HCT116 (cell line): ENCODE results near the gene ARFGAP1. TPM values are rescaled to one million over a fixed set of nuclear protein-coding genes. Genes with fewer than 3 reads are reported as not detected.

Experiments used
- ATAC-seq: fragments of 200-7000 bp; cut with Tn5 transposase; 2 replicates; pipeline ENCODE4 v1.9.1; 2020; ENCODE audit warnings: mild to moderate bottlenecking, moderate library complexity
- BruUV-seq: library from RNA; stranded (reverse); fragments of 400-500 nt; replicated peaks from 2 replicates; lab custom pipeline; 2021; lab: Mats Ljungman, UMichigan
- CTCF ChIA-PET: fragments of 300-600 bp; sonication (Branson Sonifier 250); formaldehyde crosslinking; loops from one replicate; lab custom pipeline; 2021; ENCODE audit warnings: antibody characterized with exemption; lab: Charles Lee
- POLR2A ChIA-PET: fragments of 300-600, 350-600 bp; sonication (Branson Sonifier 250); formaldehyde crosslinking; loops from one replicate; lab custom pipeline; 2021; ENCODE audit warnings: antibody characterized with exemption; lab: Charles Lee
- RAD21 ChIA-PET, 2 experiments: fragments of 300-600 bp; sonication (Branson Sonifier 250); formaldehyde crosslinking; loops; one replicate each; lab custom pipeline; 2023; ENCODE audit warnings: low total read pairs in 2 of 2; ENCODE audit not compliant: uncharacterized antibody in 2 of 2, unreplicated experiment in 2 of 2, low non-redundant PET in 1 of 2; lab: Charles Lee
- DNase-seq: peaks from one replicate; pipeline ENCODE4 v3.0.0-alpha.2; 2010; ENCODE audit warnings: low read depth, low spot score
- H2AFZ ChIP-seq: fragments of 200-600 bp; shearing (Covaris generic), sonication (generic); 2 replicates; pipeline ENCODE4 v1.6.1; 2017; ENCODE audit warnings: low read depth, mixed run types, mixed read lengths, antibody characterized with exemption, low read length; ENCODE audit not compliant: poor library complexity, severe bottlenecking
- H3K27ac ChIP-seq: 2 replicates; pipeline ENCODE4 v1.5.1; 2012; ENCODE audit warnings: low read depth, low read length
- H3K27me3 ChIP-seq: fragments of 200-600 bp; sonication (generic); 2 replicates; pipeline ENCODE4 v1.6.1; 2016; ENCODE audit warnings: mixed run types, low read length, mixed read lengths; ENCODE audit not compliant: insufficient read depth
- H3K36me3 ChIP-seq, 2 experiments: fragments of 200-500 bp in 1 of 2; fragments of 200-600 bp in 1 of 2; sonication (Bioruptor generic) in 1 of 2; sonication (generic) in 1 of 2; 2 replicates each; pipeline versions ENCODE4 v1.5.1 to v1.6.1; 2014 to 2016; ENCODE audit warnings: low read length in 2 of 2, inconsistent platforms in 1 of 2, mixed read lengths in 1 of 2, mixed run types in 1 of 2; ENCODE audit not compliant: insufficient read depth in 2 of 2, control insufficient read depth in 1 of 2
- H3K4me1 ChIP-seq, 2 experiments: fragments of 200-600 bp in 1 of 2; sonication (generic) in 1 of 2; 2 replicates each; pipeline versions ENCODE4 v1.5.1 to v1.6.1; 2012 to 2017; ENCODE audit warnings: low read length in 2 of 2, inconsistent platforms in 1 of 2, mild to moderate bottlenecking in 1 of 2, mixed read lengths in 1 of 2, mixed run types in 1 of 2, moderate library complexity in 1 of 2; ENCODE audit not compliant: insufficient read depth in 2 of 2, control insufficient read depth in 1 of 2
- H3K4me2 ChIP-seq: fragments of 200-600 bp; sonication (generic); 2 replicates; pipeline ENCODE4 v1.6.1; 2017; ENCODE audit warnings: mixed run types, low read length, mixed read lengths
- H3K4me3 ChIP-seq, 2 experiments: fragments of 200-600 bp in 1 of 2; sonication (generic) in 1 of 2; replicated peaks in 1 of 2; 2 replicates each; pipeline ENCODE4 v1.5.1; 2011 to 2016; ENCODE audit warnings: low read length in 2 of 2, control low read depth in 1 of 2, low read depth in 1 of 2, mild to moderate bottlenecking in 1 of 2, mixed read lengths in 1 of 2, mixed run types in 1 of 2
- H3K79me2 ChIP-seq: fragments of 200-600 bp; sonication (generic); 2 replicates; pipeline ENCODE4 v1.6.1; 2017; ENCODE audit warnings: mild to moderate bottlenecking, mixed run types, low read length, moderate library complexity, mixed read lengths; ENCODE audit not compliant: insufficient read depth
- H3K9ac ChIP-seq: fragments of 200-600 bp; sonication (generic); 2 replicates; pipeline ENCODE4 v1.6.1; 2016; ENCODE audit warnings: low read length, mixed read lengths
- H3K9me2 ChIP-seq: fragments of 200-600 bp; sonication (generic), shearing (Covaris generic); 2 replicates; pipeline ENCODE4 v1.6.1; 2017; ENCODE audit warnings: mixed run types, mild to moderate bottlenecking, moderate library complexity; ENCODE audit not compliant: insufficient read depth
- H3K9me3 ChIP-seq, 2 experiments: fragments of 200-500 bp in 1 of 2; fragments of 200-600 bp in 1 of 2; sonication (Bioruptor generic) in 1 of 2; sonication (generic) in 1 of 2; 2 replicates each; pipeline ENCODE4 v1.6.1; 2014 to 2017; ENCODE audit warnings: low read length in 2 of 2, mixed read lengths in 2 of 2, inconsistent platforms in 1 of 2, low read depth in 1 of 2, mild to moderate bottlenecking in 1 of 2, mixed run types in 1 of 2, moderate library complexity in 1 of 2; ENCODE audit not compliant: control insufficient read depth in 1 of 2, insufficient read depth in 1 of 2
- H4K20me1 ChIP-seq: fragments of 200-600 bp; sonication (generic), shearing (Covaris generic); 2 replicates; pipeline ENCODE4 v1.6.1; 2017; ENCODE audit warnings: mixed run types, mild to moderate bottlenecking, moderate library complexity; ENCODE audit not compliant: insufficient read depth
- CBX3 ChIP-seq: IDR thresholded peaks from 2 replicates; pipeline ENCODE4 v1.6.1; 2012; ENCODE audit warnings: low read depth
- RAD21 ChIP-seq: IDR thresholded peaks from 2 replicates; pipeline ENCODE4 v1.6.1; 2012; ENCODE audit warnings: low read depth, mild to moderate bottlenecking
- intact Hi-C: fragments of 100-400 bp; cut with micrococcal nuclease; formaldehyde crosslinking; loops from 2 replicates; pipeline ENCODE4 v1.10.0; 2022
- total RNA-seq: library from RNA; stranded (reverse); gene quantifications from one replicate; pipeline ENCODE4 v1.2.1, GENCODE V29; 2021; ENCODE audit not compliant: unreplicated experiment
- TF ChIP-seq, protein P1 (sequence below), 3 experiments: fragments of 200-600 bp in 1 of 3; sonication (generic) in 1 of 3; IDR thresholded peaks in 2 of 3; conservative IDR thresholded peaks in 1 of 3; 2 replicates each; pipeline ENCODE4 v1.5.1; 2012 to 2017; ENCODE audit warnings: low read depth in 2 of 3, low read length in 2 of 3, antibody characterized with exemption in 1 of 3, borderline replicate concordance in 1 of 3, control low read depth in 1 of 3, mild to moderate bottlenecking in 1 of 3, mixed read lengths in 1 of 3, mixed run types in 1 of 3, moderate library complexity in 1 of 3; ENCODE audit not compliant: insufficient read depth in 1 of 3

The ARFGAP1 gene
- total RNA-seq, 1 experiment from 2014 or later = 94.4 TPM

DNA sequence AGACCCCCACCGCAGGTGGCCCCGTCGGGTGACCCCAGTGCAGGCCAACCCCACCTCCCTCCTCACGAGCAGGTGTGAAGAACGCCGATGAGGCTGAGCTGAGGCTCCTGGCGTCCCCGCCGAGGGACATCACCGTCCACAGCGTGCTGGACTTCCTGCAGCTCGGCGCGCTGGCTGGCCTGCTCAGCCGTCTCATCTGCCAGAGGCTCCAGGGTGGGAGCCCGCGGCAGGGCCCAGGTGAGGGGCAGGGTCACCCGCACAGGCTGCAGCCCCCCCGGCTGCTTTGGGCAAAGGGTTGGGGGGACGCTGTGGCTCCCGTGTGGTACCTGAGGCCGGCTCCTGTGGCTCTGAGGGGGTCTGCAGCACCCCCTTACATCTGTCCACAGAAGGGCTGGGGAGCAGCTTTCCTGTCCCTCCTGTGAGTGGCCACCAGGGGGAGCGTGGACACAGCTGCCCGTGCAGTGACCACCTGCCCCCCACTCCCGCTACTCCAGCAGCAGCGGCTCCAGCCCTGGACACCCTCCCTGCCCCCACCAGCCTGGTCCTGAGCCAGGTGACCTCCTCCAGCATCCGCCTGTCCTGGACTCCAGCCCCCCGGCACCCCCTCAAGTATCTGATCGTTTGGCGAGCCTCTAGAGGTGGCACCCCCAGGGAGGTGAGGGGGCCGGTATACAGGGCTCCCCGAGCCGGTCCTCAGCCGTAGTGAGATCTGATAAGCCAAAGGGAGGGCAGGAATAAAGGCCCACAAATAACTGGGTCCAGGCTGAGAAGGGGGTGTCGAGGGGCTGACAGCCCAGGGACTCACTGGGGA is 36.9 kb downstream of the ARFGAP1 start:
- intact Hi-C loops = loop anchor here (1.0 kb wide), 1 partner anchor 73 kb away; no protein-coding TSS in a partner anchor
- H3K9me2 ChIP-seq = no peaks in the 10 kb centered on the region
- ATAC-seq (peak; percentile 78), DNase-seq (no peak)
- H3K27me3 ChIP-seq = 0 out of 2 replicates have a peak, but pooled peaks cover 7% of the 10 kb centered on the region
- H3K79me2 ChIP-seq = no peaks in the 10 kb centered on the region
- no peaks in the 10 kb centered on the region for H3K9me3 ChIP-seq
- H2AFZ ChIP-seq = no peak overlapping the region
- ChIA-PET RAD21 (interaction anchor here (2.2 to 2.3 kb wide), 2 partner anchors 72 to 73 kb away, joined by 5 to 9 read pairs; no protein-coding TSS in a partner anchor), POLR2A (no interaction called here), CTCF (interaction anchor here (0.8 to 3.1 kb wide), 8 partner anchors 11 to 664 kb away, joined by 3 to 55 read pairs (median 6); partner anchors contain the start of gene ARFGAP1)
- H3K4me2 ChIP-seq = no peak overlapping the region
- no peaks in the 10 kb centered on the region for H3K4me1 ChIP-seq
- no peaks in the 10 kb centered on the region for H4K20me1 ChIP-seq
- no peak overlapping the region for H3K27ac ChIP-seq
- no TSS peak for BruUV-seq
- peak; percentile 77 for TF ChIP-seq RAD21
- no peak for TF ChIP-seq CBX3
- TF ChIP-seq, protein P1, sequence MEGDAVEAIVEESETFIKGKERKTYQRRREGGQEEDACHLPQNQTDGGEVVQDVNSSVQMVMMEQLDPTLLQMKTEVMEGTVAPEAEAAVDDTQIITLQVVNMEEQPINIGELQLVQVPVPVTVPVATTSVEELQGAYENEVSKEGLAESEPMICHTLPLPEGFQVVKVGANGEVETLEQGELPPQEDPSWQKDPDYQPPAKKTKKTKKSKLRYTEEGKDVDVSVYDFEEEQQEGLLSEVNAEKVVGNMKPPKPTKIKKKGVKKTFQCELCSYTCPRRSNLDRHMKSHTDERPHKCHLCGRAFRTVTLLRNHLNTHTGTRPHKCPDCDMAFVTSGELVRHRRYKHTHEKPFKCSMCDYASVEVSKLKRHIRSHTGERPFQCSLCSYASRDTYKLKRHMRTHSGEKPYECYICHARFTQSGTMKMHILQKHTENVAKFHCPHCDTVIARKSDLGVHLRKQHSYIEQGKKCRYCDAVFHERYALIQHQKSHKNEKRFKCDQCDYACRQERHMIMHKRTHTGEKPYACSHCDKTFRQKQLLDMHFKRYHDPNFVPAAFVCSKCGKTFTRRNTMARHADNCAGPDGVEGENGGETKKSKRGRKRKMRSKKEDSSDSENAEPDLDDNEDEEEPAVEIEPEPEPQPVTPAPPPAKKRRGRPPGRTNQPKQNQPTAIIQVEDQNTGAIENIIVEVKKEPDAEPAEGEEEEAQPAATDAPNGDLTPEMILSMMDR (IDR thresholded peaks at IDR 0.05 in 2 of 3, conservative IDR thresholded peaks at IDR 0.05 in 1 of 3; ENCODE audit: borderline replicate concordance in 1 of 3, insufficient read depth in 1 of 3, low read depth in 2 of 3, low read length in 2 of 3) = peak; percentile 63 to 88 (median 82); a peak in 5 of 6 replicates
- no peak overlapping the region for H3K4me3 ChIP-seq
- H3K9ac ChIP-seq = no peak overlapping the region
- no peaks in the 10 kb centered on the region for H3K36me3 ChIP-seq
